DMS 273 (cell line): ENCODE results near the gene BCAN.
A peak's percentile ranks its signal among the peaks of the same experiment; 100 is the strongest.
"Not testable (repeated sequence)": the region's sequence is repeated elsewhere in the genome, so short reads cannot be mapped to it uniquely, and the experiment has no call there.

ENCODE experiments used
- DNase-seq: peaks from one replicate; lab custom pipeline; 2025; ENCODE audit not compliant: unreplicated experiment; lab: John Stamatoyannopoulos, UW

BCAN gene

GRCh38 chr1:156641761-156642264, at the start of gene BCAN:
Gene BCAN, plus strand, starts transcription at chr1:156642117. Its CDS starts 3,938 bp downstream, at chr1:156646055.
- DNase-seq = peak; percentile 75

DNA sequence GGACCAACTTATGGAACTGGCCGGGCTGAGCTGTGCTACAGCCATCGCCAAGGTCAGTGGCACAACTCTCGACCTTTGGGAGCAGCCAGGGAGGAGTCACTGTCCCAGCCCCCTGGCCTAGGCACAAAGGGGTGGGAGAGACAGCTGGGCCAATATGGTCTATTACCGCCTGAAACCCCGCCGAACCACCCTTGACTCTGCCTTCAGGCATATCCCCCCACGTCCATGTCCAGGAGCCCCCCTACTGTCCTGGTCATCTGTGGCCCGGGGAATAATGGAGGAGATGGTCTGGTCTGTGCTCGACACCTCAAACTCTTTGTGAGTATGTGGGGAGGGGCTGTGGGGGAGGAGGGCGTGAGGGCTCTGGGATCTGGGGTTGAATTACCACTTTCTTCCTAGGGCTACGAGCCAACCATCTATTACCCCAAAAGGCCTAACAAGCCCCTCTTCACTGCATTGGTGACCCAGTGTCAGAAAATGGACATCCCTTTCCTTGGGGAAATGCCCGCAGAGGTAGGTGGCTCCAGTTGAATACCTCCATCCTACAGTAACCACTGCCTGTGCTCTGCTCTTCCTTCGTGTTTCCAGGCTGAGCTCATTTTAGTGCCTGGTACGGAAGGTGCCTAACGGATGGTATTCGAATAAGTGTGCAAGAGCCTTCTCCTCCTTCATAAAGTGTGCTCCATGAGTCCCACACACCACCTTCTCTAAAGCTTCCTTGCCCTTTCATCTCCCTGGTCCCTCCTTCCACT, 49.6 kb upstream of the BCAN start:
- DNase-seq = peak; percentile 55

GRCh38 chr1:156592910-156593660, 48.8 kb upstream of the BCAN start:
- DNase-seq = no peak

DNA sequence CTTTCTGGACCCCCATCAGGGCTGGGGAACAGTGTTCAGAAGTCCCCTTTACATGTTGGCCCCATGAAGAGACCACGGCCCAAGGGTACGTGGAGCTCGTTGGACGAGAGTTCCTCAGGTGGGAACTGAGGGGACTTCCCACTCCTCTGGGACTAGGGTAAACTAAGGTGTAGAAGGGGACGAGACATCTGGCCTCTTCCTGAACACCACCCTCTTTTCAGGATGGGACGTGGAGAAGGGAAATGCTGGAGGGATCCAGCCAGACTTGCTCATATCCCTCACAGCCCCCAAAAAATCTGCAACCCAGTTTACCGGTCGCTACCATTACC, 48.3 kb upstream of the BCAN start:
- no peak for DNase-seq

DNA sequence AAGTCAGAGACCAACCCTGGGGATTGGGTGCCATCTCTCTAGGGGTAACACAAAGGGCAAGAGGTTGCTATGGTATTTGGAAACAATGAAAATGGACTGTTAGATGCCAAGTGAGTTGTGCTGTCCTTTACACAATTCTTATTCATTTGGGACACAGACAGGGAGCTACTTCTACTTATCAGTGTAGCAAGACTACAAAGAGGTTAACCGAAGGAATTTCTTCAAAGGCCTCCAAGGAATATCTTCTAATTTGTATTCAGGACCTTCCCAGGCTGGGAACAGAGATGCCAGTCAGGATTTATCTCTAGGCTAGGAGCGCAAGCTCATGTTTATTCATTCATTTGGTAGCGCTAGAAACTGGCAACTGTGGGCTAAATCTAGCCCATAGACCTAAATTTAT, 47.7 kb upstream of the BCAN start:
- DNase-seq = no peak

- no peak for DNase-seq
These were observed 46.9 kb upstream of the BCAN start for GRCh38 chr1:156595016-156595415.

GRCh38 chr1:156596426-156596825, 45.5 kb upstream of the BCAN start:
- no peak for DNase-seq

DNA sequence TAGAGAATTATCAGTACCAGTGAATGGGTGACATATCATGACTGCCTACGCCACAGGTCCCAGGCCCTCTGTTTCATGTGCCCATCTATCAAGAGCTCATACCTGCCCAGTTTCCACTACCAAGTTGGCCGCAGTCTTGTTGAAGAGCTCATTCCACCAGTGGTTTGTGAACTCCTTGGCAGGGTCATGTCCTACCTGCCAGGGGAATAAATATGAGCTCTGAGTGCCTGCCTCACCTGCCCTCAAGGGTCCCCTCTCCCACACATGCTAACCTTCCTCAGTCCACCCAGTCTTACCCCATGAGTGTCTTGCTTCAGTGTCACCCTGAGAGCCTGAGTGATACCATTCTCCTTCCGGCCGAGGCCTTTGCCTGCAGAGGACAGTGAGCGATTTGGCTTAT, 43.8 kb upstream of the BCAN start:
- no peak for DNase-seq

DNA sequence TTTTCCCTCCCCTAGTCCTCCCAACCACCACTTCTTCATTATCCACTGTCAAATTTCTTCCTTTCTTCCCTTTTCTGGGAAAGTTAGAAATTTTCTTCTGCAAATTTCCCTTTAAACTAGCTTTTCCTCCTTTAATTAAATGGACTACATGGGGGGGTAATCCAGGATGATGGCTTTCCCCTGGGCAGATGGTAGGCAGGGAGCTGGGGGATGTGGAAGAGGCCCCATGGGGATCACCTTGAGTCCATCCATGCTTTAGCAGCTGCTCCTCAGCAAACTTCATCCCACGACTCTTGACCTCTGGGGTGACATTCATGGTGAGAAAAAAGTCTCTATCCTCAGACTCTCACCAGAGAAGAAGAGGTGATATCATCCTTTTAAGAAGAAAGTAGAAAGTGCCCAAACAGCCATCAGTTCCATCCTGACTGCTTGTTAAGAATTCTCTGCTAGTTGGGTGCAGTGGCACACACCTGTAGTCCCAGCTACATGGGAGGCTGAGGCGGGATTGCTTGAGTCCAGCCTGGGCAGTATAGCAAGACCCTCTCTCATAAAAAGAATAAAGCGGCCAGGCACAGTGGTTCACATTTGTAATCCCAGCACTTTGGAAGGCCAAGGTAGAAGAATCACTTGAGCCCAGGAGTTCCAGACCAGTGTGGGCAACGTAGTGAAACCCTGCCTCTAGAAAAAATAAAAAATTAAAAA, 43.0 kb upstream of the BCAN start:
- DNase-seq = no peak

GRCh38 chr1:156599811-156600210, 42.1 kb upstream of the BCAN start:
- peak; percentile 57 for DNase-seq

DNA sequence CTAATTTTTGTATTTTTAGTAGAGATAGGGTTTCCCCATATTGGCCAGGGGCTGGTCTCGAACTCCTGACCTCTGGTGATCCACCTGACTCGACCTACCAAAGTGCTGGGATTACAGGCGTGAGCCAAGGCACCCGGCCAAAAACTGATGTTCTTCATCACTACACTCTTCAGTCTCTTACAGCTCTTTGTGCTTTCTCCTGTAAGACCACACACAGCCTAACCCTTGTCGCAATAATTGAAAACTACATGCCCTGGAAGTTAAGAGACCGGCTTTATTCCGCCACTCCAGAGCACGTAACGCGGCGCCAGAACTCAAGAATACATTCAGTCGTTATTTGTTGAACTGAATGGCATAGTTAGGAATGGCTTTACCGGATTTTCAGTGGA, 41.2 kb upstream of the BCAN start:
- DNase-seq = peak; percentile 63

GRCh38 chr1:156601122-156601830, 40.6 kb upstream of the BCAN start, which contains the start of gene GPATCH4:
Gene GPATCH4, minus strand, starts transcription at chr1:156601479.
- DNase-seq = peak; percentile 94

- no peak for DNase-seq
These were observed 40.0 kb upstream of the BCAN start for GRCh38 chr1:156601892-156602291.

- DNase-seq = peak; percentile 71
These were observed 39.3 kb upstream of the BCAN start for GRCh38 chr1:156602557-156602993.

DNA sequence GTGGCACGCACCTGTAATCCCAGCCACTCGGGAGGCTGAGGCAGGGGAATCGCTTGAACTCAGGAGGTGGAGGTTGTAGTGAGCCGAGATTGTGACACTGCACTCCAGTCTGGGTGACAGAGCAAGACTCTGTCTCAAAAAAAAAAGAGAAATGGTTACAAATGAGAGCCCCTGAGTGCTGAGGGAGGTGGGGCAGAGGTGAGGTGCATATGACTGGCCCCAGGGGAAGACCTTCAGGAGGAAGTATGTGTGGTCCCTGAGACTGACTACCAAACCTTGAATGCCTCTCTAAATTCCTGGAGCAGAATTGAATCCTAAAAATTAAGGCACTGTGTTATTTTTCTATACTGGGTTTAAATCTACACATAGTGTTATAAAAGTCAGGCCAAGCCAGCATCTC, 34.6 kb upstream of the BCAN start:
- not testable (repeated sequence) for DNase-seq

DNA sequence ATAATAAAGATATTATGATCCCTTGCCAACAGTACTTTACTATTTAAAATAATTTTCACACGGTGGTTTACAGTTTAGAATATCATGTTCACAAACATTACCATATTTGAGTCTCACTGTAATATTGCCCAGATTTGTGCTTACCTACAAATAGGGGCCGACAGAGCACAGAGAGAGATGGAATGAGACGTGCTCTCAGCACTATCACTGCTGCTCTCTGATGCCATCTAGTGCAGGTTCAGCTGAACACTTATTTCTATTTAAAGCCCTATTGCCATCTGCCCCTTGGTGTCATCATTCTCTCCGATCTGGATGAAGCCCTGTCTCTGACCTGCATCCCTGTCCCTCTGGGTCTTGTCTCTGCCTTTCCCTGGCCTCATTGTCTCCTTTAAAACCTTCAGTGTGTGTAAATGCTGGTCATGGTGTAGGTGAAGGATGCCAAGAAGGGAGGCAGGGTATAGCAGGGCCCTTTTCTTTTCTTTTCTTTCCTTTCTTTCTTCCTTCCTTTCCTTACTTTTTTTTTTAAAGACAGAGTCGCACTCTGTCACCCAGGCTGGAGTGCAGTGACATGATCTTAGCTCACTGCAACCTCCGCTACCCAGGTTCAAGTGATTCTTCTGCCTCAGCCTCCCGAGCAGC, 33.8 kb upstream of the BCAN start:
- peak; percentile 88 for DNase-seq

DNA sequence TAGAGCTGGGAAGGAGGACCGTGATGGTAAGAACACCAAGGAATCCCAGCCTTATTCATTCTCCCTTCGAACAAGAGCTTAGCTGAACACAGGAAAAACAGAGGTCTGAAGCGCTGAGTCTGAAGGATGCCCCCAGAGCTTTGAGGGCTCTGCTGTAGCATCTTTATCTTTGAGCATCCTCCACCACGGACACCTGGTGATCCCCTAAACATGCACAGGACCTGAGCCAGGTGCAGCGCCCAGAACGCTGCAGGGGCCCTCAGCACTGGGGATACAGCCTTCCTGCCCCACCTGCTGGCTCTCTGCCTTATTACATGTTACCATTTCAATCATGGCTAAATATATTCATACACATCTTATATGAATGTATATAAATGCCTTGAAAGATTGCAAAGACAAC, 32.9 kb upstream of the BCAN start:
- peak; percentile 76 for DNase-seq

DNA sequence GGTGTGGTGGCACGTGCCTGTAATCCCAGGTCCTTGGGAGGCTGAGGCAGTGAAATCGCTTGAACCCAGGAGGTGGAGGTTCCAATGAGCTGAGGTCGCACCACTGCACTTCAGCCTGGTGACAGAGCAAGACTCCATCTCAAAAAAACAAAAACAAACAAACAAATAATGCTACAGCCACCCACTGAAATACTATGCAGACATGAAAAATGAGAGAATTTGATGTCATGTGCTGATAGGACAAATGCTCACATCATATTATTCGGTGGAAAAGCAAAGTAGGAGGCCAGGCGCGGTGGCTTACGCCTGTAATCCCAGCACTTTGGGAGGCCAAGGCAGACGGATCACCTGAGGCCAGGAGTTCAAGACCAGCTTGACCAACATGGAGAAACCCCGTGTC, 31.8 kb upstream of the BCAN start:
- DNase-seq = not testable (repeated sequence)

GRCh38 chr1:156612666-156613065, 29.3 kb upstream of the BCAN start:
- no peak for DNase-seq

DNA sequence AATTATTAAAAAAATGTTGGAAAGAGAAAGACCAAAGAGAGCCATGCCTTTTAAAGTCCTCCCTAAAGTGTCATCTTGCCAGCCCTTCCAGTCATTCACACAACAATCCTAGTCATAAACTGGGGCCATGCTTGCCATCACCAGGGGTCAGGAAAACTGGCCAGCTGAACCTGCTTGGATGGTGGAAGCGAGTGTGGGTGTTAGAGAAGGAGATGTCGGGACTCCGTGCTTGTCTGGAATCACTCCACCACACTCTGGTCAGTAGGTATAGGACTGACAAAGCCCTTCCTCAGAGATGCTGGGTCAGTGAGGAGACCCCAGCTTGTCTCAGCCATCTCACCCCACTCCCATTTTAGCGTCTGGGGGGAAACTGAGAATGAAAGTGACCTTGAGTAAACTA, 26.0 kb upstream of the BCAN start:
- no peak for DNase-seq

- DNase-seq = peak; percentile 77
These were observed 25.5 kb upstream of the BCAN start for GRCh38 chr1:156616463-156616862.
